Astrocyte (in vitro differentiated cells and primary cell): Measurements from ENCODE around the gene COMMD10.

Experiments
- EZH2 ChIP-seq: IDR thresholded peaks from 2 replicates; pipeline ENCODE4 v1.6.1; 2012; ENCODE audit warnings: mild to moderate bottlenecking, low read length, inconsistent platforms; ENCODE audit not compliant: insufficient read depth
- TF ChIP-seq, protein P1 (sequence below): IDR thresholded peaks from 2 replicates; pipeline ENCODE4 v1.5.1; 2011; ENCODE audit warnings: low read depth, mild to moderate bottlenecking, inconsistent platforms, low read length, moderate library complexity; ENCODE audit not compliant: insufficient read depth

DNA sequence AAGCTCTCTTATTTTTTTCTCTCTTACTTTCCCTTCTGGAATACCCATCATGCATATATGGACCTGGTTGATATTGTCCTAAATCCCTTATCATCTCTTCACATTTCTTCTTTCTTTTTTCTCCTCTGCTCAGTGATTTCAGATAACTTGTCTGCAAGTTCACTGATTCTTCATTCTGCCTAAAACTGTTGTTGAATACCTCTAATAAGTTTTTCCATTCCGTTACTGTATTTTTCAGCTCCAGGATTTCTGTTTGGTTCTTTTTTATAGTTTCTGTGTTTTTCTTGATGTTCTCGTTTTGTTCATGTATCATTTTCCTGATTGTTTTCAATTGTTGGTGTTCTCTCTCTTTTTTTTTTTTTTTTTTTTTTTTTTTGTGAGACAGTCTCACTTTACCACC is 203.7 kb downstream of the COMMD10 start:
- TF ChIP-seq, protein P1, sequence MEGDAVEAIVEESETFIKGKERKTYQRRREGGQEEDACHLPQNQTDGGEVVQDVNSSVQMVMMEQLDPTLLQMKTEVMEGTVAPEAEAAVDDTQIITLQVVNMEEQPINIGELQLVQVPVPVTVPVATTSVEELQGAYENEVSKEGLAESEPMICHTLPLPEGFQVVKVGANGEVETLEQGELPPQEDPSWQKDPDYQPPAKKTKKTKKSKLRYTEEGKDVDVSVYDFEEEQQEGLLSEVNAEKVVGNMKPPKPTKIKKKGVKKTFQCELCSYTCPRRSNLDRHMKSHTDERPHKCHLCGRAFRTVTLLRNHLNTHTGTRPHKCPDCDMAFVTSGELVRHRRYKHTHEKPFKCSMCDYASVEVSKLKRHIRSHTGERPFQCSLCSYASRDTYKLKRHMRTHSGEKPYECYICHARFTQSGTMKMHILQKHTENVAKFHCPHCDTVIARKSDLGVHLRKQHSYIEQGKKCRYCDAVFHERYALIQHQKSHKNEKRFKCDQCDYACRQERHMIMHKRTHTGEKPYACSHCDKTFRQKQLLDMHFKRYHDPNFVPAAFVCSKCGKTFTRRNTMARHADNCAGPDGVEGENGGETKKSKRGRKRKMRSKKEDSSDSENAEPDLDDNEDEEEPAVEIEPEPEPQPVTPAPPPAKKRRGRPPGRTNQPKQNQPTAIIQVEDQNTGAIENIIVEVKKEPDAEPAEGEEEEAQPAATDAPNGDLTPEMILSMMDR = no peak
- TF ChIP-seq EZH2 = no peak
